ENCODE measurements around the gene SEMA5B.

Gene SEMA5B

DNA sequence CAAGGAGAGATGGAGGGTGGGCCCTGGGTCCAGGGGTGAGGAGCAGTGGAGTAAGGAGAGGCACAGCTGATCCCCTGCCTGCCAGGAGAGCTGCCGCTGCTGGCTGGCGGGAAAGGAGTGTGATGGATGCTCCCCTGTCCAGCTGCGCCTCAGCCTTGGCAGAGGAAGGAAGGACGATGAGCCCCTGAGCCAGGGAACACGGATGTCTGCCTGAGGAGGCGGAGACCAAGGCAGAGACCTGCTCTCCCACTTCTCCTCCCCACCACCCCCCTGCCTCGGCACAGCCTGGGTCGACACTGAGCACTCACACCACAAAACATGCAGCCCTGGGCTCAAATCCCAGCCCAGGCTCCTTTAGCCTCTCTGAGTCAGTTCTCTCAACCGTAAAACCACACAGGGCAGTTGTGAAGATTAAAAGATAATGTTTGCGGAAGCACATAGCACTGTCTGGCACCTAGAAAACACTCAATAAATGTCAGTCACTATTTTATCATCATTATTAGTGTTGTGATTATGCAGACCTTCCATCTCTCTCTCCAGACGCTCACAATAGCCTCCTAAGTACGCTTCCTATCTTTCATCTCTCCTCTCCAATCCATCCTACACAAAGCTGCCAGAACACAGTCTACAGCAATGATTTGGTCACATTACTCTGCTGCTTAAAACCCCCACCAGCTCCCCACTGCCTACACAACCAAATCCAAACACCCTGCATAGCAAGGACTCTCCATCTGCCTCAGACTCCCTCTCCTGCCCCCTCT lies 52.2 kb downstream of the SEMA5B start:
- peak in 7 of 58 donors; percentile 6 to 64 (median 33) for DNase-seq

DNA sequence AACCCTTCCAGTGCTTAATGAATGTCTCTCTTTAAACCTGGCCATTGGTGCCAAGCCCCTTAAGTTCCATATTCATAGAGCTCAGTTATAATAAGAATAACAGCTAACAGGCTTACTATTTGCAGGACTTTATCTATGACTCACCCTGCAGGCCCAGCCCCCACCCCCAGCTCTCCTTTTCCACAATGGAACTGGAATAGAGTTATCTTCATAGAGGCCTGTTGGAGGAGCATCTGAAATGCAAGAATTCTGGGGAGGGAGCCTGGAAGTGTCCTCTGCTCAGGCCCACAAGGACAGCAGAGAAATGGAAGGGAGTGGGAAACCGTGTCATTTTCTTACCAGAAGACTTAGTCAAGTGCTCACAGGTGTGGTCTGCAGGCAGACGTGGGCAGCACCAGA lies 52.8 kb downstream of the SEMA5B start:
- DNase-seq = peak in 12 of 58 donors; percentile 11 to 45 (median 30)

DNA sequence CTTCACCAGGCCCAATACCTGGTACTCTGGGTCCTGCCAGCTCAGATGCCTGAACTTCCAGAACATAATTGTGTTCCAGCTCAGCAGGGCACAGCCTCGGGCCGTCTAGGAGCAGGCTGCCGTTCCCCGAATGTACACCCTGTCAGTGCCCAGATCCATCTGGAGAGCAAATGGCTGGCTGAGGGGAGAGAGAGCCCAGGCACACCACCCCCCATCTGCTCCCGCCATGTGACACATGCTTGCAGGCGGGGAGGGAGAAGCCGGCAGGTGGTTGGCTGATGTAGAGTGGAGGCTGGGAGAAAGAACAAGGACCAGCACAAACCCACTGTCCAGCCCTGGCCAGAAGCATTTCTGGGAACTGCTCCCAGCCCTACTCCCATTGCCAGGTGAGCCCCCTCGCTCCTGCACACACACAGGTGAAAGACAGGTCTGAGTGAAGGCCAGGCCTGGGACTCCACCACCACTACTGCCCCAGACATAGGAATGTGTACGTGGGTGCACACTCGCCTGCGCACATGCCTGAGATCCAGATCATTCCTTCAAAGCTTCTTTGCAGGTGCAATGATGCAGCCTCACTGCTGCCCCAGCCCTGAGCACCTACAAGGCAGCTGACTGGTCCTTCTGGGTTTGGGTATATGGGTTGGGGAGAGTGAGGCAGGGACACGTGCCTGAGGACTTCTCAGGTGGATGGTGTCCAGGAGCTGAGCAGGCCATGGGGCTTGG lies 53.5 kb downstream of the SEMA5B start:
- DNase-seq = peak in 29 of 58 donors; percentile 11 to 67 (median 35)

DNA sequence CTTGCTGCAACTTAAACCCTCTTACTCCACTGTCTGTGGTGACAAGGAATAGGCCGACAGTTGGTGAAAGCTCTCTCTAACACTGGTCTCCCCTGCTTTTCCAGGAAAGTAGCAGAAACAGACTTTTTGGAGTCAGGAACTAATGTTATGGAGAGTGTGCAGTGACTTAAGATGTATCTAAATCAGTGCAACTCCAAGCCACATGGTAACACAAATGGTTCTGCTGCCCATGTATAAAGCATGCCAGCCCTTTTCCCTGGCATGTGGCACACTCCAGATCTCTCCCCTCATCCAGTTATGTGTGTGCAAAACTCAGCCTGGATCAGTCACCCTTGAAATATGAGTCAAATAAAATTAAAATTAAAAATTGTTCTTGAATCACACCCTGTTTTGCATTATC lies 55.4 kb downstream of the SEMA5B start:
- DNase-seq = no peak

DNA sequence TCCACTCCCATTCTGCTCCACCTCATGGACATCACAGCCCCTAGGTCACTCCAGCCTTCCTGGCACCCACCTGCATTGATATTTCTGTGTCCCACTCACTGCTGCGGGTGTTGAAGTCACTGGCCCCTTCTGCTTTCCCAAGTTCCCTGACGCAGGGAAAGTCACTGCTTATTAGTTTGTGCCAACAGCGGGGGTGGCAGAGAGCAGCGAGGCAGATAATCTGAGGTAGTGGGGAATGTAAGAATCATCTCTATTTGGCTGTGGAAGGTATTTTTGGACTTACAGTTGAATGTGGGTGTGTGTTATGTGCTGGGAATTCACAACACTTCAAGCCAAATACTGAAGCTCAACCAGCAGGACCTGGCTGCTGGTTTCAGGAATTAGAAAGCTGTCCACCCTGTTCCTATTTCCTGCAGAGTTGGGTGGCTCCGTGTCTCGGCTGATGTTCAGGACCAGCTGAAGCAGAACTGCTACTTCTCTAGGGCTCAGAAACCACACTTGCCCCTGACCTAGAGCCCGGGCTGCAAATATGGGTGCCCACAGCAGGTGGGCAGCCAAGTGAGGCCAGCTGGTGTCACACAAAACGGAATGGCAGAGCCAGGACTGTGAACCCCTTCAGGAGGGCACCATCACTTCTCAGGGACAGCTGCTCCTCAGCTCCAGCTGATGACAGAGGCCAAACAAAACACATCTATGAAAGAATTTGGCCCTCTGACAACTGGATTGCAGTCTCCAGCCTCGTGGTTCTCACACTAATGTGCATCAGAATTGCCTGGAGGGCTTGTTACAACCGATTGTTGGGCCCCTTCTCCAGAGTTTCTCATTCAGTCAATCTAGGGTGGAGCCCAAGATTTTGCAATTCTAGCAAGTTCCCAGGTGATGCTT lies 57.7 kb downstream of the SEMA5B start:
- peak in 16 of 58 donors; percentile 8 to 57 (median 30) for DNase-seq

DNA sequence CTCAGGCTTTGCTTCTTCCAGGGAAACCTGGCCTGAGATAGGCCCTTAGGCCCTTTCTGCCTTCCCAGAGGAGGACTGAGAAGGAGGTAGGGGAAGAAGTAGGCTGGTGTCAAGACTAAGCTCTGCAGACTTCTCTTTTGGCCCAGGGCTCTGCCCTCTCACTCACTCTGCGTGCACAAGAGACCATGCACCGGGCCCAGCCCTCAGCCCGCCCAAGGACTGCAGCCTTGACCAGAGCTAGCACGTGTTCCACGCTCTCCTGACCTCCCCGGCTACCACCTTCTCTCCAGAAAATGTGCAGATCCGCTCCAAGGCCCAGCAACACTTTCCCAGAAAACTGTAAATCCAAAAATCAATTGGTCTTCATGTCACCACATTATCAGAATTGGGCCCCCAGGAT lies 59.8 kb downstream of the SEMA5B start:
- no peak for DNase-seq

DNA sequence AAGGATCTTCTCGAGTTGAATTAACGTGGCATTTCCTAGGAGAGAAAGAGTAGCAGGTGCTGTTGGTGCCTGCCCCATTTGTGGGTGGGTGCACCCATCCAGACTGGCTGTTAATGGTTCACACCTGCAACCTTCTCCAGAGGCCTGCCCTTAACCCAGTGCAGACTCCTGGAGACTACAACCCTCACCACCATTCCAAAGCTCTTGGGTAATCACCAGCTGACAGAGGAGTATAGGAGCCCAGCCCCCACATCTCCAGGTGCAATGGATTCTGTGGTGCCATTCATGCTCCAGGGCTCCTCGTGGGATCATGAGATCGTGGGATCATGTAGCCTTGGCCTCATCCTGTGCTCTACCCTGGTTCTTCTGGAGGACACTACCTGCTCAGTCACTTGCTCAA lies 60.2 kb downstream of the SEMA5B start:
- DNase-seq = no peak

DNA sequence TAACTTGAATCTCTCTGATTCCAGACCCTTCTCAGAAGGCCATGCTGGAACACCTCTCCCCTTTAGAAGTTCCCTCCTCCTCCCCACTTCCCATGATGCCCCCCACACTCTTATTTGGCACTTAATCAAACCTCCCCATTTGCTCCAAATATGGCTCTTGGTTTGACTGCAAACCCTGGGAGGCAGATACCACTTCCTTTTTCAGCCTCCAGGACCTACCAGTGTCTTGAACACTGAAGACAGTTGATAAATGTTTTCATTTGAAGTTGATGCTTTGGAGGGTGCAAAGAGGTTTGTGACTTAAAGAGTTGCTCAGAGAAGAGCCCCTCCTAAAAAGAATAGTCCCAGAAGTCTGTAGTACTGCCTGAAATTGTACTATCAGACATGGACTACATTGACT lies 61.5 kb downstream of the SEMA5B start:
- no peak for DNase-seq

DNA sequence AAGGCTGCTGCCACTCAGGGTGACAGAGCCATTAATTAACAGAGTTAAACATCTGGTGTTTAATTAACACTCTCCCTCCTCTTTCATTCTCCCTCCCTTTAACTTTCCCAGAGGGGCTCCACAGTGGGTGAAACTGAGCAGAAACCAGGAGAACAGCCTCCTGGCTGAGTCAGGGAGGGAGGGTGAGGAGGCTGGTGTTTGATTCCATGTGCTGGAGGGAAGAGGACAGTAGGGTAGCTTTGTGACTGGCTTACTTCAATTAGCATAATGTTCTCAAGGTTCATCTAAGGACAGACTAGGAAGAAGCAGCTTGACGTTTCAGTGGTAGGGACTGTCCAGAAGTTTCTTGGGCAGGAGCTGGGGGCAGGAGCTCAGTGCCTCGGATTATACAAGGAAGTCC lies 62.8 kb downstream of the SEMA5B start:
- DNase-seq = no peak

DNA sequence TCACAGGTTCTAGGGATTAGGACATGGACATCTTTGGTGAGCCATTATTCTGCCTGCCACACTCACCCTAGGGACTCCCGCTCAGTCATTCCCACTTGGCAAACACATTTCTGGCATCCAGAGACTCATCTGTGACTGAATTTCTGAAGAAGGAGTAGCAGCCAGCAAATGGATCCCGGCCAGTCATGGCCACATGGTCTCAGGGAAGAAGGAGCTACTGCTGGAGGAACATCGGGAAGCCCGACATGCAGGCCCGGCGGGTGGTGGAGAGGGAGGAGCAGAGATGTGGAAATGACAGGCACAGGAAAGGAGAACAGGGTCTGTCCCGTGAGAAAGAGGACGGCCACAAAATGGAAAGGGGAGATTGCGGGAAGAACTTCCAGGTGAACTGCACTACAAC lies 65.4 kb downstream of the SEMA5B start:
- peak in 45 of 58 donors; percentile 8 to 88 (median 53) for DNase-seq

DNA sequence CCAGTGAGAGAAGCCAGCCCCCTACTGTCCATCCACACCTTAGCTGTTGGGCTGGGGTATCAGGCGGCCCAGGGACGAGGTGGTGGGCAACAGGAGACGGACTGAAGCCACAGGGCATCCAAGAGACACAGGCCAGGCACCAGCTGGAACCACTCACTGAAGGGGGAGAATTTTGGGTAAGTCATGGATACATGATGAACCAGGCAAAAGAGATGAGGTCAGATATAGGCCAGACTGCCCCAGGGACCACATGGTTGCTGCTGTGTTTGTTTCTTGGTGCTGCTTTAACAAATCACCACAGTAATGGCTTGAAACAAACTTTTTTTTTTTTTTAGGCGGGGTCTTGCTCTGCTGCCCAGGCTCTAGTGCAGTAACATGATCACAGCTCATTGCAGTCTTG lies 66.4 kb downstream of the SEMA5B start:
- DNase-seq = no peak

DNA sequence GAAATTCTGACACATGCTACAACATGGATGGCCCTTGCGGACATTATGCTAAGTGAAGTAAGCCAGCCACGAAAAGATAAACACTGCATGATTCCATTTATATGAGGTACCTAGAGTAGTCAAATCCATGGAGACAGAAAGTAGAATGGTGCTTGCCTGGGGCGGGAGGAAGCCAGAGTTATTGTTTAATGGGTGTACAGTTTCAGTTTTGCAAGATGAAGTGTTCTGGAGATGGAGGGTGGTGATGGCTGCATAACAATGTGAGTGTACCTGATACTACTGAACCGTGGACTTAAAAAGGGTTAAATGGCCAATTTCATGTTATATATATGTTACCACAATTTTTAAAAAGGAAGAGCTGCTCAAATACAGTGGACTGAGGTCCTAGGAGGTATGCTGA lies 66.9 kb downstream of the SEMA5B start:
- no peak for DNase-seq

DNA sequence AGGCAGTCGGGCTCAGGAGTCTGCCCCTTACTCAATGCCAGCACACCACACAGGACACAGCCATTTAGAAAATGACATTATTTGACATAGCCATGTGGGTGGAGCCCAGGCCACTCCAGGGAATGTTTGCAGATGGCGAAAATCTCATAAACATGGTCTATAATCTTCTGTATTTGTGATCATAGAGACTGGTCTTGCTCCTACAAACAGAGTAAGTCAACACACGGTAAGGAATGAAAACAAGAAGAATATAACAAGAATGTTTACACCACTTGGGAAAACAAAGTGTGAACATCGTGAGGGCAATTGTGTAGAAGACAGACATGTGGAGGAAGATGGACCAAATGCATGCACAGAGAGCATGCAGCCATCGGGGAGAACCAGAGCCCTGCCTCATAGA lies 68.2 kb downstream of the SEMA5B start:
- no peak for DNase-seq

DNA sequence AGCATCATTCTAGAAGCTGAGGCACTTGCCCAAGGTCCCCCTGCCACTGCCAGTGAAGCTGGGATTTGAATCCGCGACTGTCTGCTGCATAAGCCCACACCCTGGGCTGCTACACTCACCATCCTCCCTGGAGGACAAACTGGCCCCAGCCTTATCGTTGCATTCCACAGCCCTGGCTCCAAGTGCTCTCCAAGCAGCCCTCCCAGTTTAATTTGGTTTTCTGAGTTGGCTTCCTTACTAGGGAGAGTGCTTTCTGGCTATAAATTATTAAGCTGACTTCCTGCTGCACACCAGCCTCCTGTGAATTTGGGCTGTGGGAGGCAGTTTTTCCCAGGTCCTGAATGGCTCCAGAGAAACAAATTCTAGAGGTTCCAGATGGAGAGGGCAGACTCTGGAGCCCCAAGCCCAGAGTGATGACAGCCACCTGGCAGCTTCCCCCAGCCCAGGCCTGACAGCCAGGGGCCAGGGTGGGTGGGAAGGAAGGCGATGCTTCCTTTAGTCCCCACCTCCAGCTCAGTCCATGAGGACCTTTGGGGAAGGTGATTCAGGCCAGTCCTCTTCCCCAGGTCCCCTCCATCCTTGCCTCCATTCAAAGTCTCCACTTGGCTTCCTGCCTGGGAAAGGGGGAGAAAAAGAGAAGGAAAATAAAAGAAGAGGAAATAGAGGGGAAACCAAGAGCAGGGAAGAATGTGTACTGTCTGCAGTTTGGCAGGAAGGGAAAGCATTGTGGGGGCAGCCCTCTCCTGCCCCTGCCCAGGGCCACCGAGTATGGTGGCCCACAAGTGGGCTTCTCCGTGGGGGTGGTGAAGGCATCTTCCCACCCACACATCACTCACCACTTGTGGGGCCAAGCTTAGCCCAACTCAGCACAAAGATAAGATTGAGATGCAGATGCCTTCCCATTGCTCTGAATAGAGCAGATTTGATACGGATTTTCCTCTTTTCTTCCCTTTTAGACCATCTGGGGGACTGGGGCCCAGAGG lies 69.6 kb downstream of the SEMA5B start:
- no peak for DNase-seq

DNA sequence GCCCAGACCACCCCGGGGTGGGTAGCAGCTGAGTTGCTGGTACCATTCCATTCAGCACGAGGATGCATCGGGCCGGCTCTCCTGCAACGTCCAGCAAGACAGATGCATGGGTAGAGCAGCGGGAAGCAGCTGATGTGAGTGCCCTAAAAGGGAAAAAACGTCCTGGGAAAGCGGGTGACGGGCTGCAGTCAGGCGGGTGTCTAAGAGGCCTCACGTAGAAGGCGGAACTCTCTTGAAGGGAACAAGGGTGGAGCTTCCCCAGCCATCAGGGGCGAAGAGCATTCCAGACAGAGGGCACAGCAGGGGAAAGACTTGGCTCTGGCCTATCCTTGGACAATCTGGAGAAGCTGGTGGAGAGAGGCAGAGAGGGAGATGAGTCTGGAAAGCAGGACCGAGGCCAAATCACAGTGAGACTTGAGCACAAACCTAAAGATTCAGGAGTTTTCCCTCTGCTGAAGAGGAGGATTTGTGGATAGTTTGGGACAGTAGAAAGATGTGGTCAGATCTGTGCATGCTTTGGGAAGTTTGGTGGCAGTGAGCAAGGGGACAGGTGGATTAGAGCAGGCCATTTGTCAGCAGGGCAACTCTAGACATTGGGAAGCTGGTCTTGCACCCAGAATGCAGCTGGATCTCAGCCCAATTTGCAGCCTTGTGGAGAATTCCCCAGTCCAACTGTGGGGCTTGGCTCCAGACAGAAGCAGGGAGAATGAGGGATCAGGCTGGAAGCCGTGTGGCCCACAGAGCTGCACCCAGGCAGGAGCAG lies 70.7 kb downstream of the SEMA5B start:
- DNase-seq = no peak

DNA sequence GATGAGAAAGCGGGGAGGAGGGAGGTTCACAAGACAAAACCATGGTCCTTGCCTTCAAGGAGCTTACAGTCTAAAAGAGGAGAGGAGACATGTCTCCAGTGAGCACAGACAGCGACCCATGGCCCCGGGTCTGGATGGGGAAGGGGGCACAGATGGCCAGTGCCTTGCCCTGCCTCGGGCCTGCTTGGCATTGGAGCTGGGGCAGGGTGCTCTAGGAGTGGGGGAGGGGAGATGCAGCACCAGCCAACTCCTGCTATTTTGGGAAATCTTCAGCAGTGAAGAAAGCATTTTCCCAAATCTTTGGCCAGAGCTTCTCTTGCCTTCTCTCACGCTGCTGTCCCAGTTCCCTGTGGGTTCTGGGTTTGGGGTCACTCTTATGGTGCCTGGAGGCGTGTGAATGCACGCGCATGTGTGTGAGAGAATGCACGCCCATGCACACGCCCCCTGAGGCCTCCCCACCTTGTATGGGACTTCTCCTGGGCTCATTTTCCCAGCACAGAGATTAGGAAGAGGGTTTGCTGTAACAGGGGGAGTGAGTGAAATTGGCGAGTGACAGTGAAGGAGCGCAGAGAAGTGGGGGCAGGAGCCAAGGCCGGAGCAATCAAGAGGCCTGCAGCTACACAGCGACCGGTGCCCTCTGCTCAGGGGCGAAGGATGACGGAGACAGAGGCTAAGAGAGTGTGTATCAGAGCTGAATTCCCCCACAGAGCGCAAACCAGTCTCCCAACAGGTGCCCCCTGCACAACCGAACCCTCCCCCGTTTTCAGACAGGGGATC lies 71.5 kb downstream of the SEMA5B start:
- no peak for DNase-seq

DNA sequence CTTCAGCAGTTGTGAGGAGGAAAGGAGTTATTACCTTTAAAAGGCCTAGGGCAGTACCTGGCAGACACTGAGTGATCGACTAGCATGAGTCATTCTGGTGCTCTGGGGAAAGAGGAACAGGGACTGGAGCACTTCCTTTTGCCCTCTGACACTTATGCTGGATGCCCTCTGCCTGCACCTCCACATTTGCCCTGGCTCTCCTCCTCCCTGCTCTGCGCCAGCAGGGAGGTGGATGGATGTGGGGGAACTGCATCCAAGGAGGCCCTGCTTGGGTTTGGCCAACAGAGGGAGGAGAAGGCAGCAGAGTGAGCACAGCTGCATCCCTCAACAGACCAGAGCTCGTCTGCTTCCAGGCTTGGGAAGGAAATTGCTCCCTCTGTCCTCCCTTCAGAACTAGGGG lies 75.0 kb downstream of the SEMA5B start:
- DNase-seq = peak in 1 of 58 donors; percentile 9

DNA sequence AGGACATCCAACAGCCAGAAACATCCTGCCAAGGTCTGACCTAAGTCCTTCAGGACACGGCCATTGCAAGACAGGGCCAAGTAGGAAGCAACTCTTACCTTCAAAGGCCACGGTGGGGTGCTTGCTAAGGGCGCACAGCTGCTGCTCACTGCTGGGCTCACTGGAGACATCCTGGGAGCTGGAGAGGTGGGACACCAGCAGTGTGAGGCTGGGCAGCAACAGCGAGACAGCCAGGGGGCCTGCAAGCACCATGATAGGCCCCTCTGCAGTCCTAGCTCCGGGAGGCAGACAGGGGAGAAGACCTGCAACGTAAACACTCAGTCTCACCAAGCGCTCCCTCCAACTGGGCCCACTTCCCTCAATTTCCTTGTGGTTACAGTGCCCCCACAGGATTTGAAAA lies 79.2 kb downstream of the SEMA5B start:
- DNase-seq = no peak

DNA sequence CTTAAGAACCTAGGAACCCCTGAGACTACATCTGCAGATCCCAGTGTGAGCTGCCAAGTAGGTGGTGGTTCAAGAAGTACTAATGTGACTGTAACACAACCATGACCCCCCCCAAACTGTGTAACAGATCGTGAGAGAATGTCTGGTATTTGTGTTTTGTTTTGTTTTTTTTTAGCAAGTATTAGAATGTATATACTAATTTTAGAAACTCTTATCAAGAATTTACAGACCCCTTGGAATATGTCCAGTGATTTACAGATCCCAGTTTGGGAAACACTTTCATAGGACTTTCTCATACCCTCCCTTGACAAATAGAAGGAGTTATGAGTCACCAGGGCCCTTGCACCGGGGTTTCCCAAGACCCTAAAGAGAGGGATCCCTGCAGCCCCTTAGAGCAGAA lies 79.8 kb downstream of the SEMA5B start:
- DNase-seq = no peak

All from anterior cingulate cortex (tissue), 58 donors.